Lower leg skin (tissue), 4 donors: ENCODE data around the gene AP1AR. TPM values are rescaled to one million over a fixed set of nuclear protein-coding genes. Genes with fewer than 3 reads are reported as not detected.

Experiments used
- DNase-seq, 2 donors: peaks; one replicate each; pipeline ENCODE4 v3.0.0-alpha.2; 2019; ENCODE audit warnings: low spot score in 2 of 2
- H3K4me3 ChIP-seq: fragments of 200-600 bp; sonication (generic); 2 replicates; pipeline ENCODE4 v1.5.1; 2017; ENCODE audit warnings: mild to moderate bottlenecking, low read depth; ENCODE audit not compliant: poor library complexity, severe bottlenecking
- POLR2A ChIP-seq, 2 donors: fragments of 450-650 bp; IDR thresholded peaks; one replicate each; pipeline ENCODE4 v1.6.1; 2016 to 2017; ENCODE audit warnings: antibody characterized with exemption in 2 of 2, mild to moderate bottlenecking in 1 of 2, moderate library complexity in 1 of 2
- WGBS, 2 donors: methylation state at CpG; one replicate each; pipeline ENCODE4 v1.1.5; 2018; 5-methylcytosine and 5-hydroxymethylcytosine counted together
- intact Hi-C: fragments of 100-400 bp; cut with DNase I; formaldehyde crosslinking; loops from one replicate; pipeline ENCODE4 v1.15.0; 2023; ENCODE audit warnings: low total_unique reads
- total RNA-seq, 4 donors: library from RNA; depleted of rRNA; stranded (reverse); fragments of >200 nt; gene quantifications; one replicate each; pipeline ENCODE4 v1.1.0, GENCODE V29; 2016
- TF ChIP-seq, protein P1 (sequence below), 3 donors: fragments of 450-650 bp; IDR thresholded peaks; one replicate each; pipeline ENCODE4 v1.5.1; 2016; ENCODE audit warnings: antibody characterized with exemption in 3 of 3, mild to moderate bottlenecking in 3 of 3, moderate library complexity in 2 of 3

The AP1AR gene
- total RNA-seq, 4 donors from 2014 or later = 12.9 to 24.9 (median 17.4) TPM

DNA sequence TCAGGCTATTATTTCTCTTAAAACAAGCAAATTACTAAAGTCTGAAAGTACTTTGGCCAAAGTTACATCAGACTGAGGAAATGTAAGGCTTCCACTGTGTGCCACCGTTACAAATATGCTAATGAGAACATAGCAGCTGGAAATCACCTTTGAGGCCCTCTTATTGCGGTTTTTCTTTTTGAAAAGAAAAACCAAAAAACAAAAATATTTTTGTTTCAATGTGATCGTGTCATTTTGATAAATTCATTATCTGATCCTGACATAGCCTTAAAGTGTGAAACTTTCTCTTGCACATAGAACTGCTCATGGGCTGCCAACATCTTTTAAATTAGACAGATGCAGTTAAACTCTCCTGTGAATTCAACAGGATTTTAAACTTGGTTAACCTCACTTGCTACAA, 56.9 kb downstream of the AP1AR start:
- no peak for DNase-seq
- H3K4me3 ChIP-seq = no peak overlapping the region
- WGBS, 2 donors = 73 to 75% methylated on average over 3 of the region's 3 CpGs
- TF ChIP-seq POLR2A (IDR thresholded peaks at IDR 0.05) = no peak
- TF ChIP-seq, protein P1, sequence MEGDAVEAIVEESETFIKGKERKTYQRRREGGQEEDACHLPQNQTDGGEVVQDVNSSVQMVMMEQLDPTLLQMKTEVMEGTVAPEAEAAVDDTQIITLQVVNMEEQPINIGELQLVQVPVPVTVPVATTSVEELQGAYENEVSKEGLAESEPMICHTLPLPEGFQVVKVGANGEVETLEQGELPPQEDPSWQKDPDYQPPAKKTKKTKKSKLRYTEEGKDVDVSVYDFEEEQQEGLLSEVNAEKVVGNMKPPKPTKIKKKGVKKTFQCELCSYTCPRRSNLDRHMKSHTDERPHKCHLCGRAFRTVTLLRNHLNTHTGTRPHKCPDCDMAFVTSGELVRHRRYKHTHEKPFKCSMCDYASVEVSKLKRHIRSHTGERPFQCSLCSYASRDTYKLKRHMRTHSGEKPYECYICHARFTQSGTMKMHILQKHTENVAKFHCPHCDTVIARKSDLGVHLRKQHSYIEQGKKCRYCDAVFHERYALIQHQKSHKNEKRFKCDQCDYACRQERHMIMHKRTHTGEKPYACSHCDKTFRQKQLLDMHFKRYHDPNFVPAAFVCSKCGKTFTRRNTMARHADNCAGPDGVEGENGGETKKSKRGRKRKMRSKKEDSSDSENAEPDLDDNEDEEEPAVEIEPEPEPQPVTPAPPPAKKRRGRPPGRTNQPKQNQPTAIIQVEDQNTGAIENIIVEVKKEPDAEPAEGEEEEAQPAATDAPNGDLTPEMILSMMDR (IDR thresholded peaks at IDR 0.05) = no peak
- intact Hi-C loops = no loop called here

DNA sequence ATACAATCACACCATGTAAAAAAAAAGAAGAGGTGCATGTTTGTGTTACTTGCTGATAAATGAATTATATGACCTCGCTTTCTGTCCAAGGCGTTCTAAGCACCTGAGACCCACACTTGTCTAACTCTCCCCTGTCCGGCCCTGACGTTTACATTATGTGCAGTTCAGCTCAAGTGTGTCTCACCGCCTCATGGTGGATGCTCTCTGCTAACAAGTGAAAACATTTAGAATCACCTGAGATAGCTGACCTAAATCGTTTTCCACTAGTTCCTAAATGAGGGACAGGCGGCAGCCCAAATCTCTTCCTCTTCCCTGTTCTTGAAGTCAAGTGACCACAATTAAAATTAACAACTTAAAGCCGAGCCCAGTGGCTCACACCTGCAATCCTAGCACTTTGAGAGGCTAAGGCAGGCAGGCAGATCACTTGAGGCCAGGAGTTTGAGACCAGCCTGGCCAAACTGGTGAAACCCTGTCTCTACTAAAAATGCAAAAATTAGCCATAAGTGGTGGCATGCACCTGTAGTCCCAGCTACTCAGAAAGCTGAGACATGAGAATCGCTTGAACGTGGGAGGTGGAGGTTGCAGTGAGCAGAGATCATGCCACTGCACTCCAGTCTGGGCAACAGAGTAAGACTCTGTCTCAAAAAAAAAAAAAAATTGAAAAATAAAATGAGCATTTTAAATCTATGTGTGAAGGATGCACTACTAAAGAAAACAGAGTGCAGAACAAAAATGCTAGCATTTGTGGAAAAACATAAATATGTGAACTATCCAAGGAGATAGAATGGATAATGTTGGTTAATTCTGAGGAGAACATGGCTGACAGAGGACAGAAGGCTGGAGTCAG, 58.0 kb downstream of the AP1AR start:
- DNase-seq = no peak
- intact Hi-C loops = no loop called here
- TF ChIP-seq, protein P1 (IDR thresholded peaks at IDR 0.05) = no peak
- no peak for TF ChIP-seq POLR2A (IDR thresholded peaks at IDR 0.05)
- 83 to 85% methylated on average over 10 of the region's 10 CpGs for WGBS, 2 donors
- H3K4me3 ChIP-seq = no peak overlapping the region

DNA sequence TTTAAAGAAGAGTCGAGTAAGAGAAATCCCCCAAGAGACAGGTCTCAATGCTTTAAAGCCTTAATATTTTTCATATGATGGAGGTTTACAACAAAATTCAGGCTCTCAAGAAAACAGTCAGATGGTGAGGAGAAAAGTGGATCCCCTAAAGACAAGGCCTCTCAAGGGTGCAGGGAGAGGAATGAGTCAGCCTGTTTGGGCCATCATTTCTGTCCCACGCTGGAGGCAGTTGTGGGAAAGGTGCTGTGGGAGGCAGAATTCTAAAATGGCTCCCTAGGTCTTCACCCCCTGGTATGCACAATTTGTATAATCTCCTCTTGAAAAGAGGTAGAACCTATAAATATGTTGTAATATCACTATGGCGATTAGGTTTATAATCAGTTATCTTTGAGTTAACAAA, 58.8 kb downstream of the AP1AR start:
- TF ChIP-seq, protein P1 (IDR thresholded peaks at IDR 0.05) = no peak
- no peak for TF ChIP-seq POLR2A (IDR thresholded peaks at IDR 0.05)
- intact Hi-C loops = no loop called here
- 67 to 73% methylated on average over 3 of the region's 3 CpGs for WGBS, 2 donors
- no peak overlapping the region for H3K4me3 ChIP-seq
- DNase-seq = no peak

DNA sequence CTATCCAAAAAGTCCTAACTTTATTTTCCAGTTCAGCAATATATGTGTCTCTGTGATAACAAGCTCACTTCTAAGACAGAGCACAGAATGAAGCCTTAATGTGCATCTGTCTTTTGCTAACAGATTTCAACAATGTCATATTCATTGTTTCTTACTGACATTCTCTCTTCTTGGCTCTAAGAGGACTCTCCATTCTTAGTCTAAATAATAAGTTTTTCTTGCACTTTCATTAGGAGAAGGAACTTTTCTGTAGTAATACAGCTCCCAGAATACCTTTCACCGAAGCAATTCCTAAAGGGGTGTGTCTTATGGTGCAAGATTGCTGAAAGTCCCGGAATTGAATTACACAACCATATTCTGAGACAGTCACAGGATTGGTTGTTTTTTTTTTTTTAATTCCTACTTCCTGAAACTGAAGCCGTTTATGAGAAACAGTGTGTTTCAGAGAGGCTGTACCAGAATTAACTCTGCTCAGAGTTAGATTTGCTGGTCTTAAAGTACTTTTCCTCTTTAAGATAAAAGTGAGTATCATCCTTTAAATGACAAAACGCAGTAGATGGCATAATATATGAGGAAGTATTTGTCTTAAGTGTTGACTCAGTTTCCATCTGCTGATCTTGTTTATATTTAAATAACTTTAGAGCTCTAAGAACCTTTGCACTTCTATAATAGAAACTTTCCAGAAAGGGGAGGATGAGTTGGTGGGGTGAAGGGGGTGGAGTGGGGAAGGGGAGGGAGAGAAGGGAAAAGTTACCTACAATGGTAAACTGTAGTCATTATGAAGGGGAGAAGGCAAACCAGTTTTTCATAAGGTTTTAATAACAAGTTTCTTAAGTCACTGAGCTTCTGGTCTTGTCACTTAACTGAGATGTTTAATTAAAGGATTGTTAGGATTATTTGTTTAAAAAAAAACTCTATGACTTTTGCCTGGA, 65.6 kb downstream of the AP1AR start, which contains the start of gene ALPK1:
Gene ALPK1, plus strand, starts transcription at position 421 of the 932 bp plus-strand sequence.
- intact Hi-C loops = no loop called here
- WGBS, 2 donors = 0 to 1% methylated on average over 4 of the region's 4 CpGs
- DNase-seq = peak in 1 of 2 donors; percentile 41
- no peak for TF ChIP-seq POLR2A (IDR thresholded peaks at IDR 0.05)
- TF ChIP-seq, protein P1 (IDR thresholded peaks at IDR 0.05) = no peak
- H3K4me3 ChIP-seq = peak within 1 kb of the TSS; percentile 32

DNA sequence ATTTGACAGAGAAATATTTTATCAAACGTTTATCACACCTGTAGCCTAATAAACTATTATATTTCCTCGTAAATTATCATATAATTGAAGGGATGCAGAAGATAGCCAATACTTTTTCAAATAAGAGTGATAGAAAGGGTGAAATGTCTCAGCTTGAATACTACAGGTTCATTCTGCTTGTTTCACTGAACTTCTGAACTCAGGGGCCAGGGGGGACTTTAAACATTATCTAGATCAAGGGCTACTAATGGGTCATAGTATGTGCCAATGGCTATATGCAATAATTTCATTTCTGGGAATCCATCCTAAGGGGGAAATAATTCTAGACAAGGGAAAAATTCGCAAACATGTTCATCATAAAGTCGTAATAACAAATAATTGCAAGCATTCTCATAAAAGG, 68.1 kb downstream of the AP1AR start:
- 85 to 86% methylated on average over 4 of the region's 4 CpGs for WGBS, 2 donors
- intact Hi-C loops = no loop called here
- TF ChIP-seq POLR2A (IDR thresholded peaks at IDR 0.05) = no peak
- TF ChIP-seq, protein P1 (IDR thresholded peaks at IDR 0.05) = no peak
- no peak for DNase-seq
- H3K4me3 ChIP-seq = no peak overlapping the region
